Measurements from ENCODE around the gene PURA.

DNA sequence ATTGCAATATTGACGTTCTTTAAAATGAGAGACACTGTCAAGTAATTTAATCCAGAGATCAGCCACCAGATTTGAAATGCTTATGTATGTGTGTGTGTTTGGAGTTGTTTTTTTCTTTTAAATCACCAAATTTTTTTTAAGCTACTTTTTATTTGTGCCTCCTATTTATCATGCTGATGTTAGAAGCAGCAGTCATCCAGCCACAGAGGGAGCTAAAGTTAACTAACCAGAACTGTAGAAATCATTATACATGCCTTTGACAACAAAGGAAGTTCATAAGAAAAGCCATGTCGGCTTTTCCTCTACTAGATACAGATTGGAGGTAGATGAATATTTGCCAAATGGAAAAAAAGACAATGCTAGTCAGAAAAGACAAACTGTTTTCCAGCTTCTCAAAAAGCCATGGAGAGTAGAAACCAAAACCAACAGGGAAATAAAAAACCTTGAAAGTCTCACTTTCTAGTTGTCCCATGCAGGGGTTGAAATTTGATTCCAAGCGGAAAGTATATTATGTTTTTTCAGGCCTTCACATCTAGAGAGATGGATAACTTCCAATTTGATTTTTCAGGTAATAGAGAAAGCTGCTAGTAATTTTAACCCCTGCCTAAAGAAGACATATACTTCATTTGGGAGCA lies 4.5 kb downstream of the PURA start:
- TF ChIP-seq, protein P1, sequence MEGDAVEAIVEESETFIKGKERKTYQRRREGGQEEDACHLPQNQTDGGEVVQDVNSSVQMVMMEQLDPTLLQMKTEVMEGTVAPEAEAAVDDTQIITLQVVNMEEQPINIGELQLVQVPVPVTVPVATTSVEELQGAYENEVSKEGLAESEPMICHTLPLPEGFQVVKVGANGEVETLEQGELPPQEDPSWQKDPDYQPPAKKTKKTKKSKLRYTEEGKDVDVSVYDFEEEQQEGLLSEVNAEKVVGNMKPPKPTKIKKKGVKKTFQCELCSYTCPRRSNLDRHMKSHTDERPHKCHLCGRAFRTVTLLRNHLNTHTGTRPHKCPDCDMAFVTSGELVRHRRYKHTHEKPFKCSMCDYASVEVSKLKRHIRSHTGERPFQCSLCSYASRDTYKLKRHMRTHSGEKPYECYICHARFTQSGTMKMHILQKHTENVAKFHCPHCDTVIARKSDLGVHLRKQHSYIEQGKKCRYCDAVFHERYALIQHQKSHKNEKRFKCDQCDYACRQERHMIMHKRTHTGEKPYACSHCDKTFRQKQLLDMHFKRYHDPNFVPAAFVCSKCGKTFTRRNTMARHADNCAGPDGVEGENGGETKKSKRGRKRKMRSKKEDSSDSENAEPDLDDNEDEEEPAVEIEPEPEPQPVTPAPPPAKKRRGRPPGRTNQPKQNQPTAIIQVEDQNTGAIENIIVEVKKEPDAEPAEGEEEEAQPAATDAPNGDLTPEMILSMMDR (IDR thresholded peaks at IDR 0.05; ENCODE audit: insufficient read depth, low read depth, low read length): no peak
- TF ChIP-seq EZH2 (IDR thresholded peaks at IDR 0.05; ENCODE audit: insufficient read depth, low read length): no peak
